Measurements from ENCODE around the gene CCDC51.

DNA sequence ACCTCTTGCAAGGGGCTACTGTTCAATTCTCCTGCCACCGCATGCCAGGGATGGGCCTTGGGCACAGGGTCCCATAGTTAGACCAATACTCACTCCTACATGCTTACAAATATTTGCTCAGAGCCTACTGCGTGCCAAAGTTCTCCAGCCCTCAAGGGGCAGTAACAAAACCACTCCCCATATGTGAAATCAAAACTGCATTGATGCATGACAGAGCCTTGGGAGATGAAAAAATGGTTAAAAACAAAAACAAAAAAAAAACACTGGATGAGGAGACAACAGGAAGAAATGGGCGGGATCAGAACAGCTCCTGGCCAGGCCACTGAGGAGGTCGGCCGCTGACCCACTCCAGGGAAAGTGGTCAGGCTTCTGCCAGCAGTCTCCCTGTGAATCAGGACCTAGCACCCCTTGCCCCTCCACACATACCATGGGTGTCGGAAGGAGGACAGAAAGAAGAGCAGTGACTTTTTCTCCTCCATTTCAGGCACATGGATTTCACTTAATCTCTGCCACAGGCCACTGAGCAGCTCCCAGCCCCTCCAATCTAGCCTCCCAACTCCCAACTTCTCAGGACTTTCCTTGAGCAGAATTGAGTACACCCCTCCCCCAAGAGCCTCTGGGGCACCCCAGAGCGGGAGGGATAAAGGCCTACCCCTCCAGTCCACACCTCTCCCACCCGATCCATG lies 12.8 kb downstream of the CCDC51 start:
- no peak for TF ChIP-seq ZC3H10 (CRISPR knock-in tag; IDR thresholded peaks at IDR 0.05)
- no peak for TF ChIP-seq TCF4 (CRISPR knock-in tag; IDR thresholded peaks at IDR 0.05; ENCODE audit: borderline replicate concordance)
- no peak for TF ChIP-seq TOX (CRISPR knock-in tag; IDR thresholded peaks at IDR 0.05; ENCODE audit: borderline replicate concordance)
- TF ChIP-seq PATZ1 (CRISPR knock-in tag; IDR thresholded peaks at IDR 0.05; ENCODE audit: borderline replicate concordance): no peak
- TF ChIP-seq, protein P1, sequence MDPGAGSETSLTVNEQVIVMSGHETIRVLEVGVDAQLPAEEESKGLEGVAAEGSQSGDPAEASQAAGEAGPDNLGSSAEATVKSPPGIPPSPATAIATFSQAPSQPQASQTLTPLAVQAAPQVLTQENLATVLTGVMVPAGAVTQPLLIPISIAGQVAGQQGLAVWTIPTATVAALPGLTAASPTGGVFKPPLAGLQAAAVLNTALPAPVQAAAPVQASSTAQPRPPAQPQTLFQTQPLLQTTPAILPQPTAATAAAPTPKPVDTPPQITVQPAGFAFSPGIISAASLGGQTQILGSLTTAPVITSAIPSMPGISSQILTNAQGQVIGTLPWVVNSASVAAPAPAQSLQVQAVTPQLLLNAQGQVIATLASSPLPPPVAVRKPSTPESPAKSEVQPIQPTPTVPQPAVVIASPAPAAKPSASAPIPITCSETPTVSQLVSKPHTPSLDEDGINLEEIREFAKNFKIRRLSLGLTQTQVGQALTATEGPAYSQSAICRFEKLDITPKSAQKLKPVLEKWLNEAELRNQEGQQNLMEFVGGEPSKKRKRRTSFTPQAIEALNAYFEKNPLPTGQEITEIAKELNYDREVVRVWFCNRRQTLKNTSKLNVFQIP (CRISPR knock-in tag; IDR thresholded peaks at IDR 0.05; ENCODE audit: borderline replicate concordance, low read depth): no peak
- no peak for TF ChIP-seq RARB (CRISPR knock-in tag; IDR thresholded peaks at IDR 0.05)
- no peak for TF ChIP-seq OSR1 (CRISPR knock-in tag; IDR thresholded peaks at IDR 0.05)
- TF ChIP-seq ZNF565 (CRISPR knock-in tag; conservative IDR thresholded peaks at IDR 0.05; ENCODE audit: low read depth): no peak
- no peak for TF ChIP-seq GLIS3 (CRISPR knock-in tag; IDR thresholded peaks at IDR 0.05)
- no peak for TF ChIP-seq BACH2 (CRISPR knock-in tag; IDR thresholded peaks at IDR 0.05; ENCODE audit: borderline replicate concordance)
- no peak for TF ChIP-seq ESRRG (CRISPR knock-in tag; IDR thresholded peaks at IDR 0.05)

Measured in SK-N-SH treated with all-trans-retinoic acid at 6 μM for 48 hours (cell line).